ENCODE data around the gene GORASP1.
"Not testable (repeated sequence)": the region's sequence is repeated elsewhere in the genome, so short reads cannot be mapped to it uniquely, and the experiment has no call there.

- TF ChIP-seq CTCF, POLR2A (IDR thresholded peaks at IDR 0.05): not testable (repeated sequence)
Measured at GRCh38 chr3:39061228-39061627, 46.2 kb downstream of the GORASP1 start.

Measured in uterus (tissue), 2 donors.